ENCODE results near the gene GAB4. TPM values are rescaled to one million over a fixed set of nuclear protein-coding genes. Genes with fewer than 3 reads are reported as not detected.
A peak's percentile ranks its signal among the peaks of the same experiment; 100 is the strongest.
"Not testable (repeated sequence)": the region's sequence is repeated elsewhere in the genome, so short reads cannot be mapped to it uniquely, and the experiment has no call there.

GAB4 gene
- total RNA-seq, 4 donors from 2014 or later, result not detected

DNA sequence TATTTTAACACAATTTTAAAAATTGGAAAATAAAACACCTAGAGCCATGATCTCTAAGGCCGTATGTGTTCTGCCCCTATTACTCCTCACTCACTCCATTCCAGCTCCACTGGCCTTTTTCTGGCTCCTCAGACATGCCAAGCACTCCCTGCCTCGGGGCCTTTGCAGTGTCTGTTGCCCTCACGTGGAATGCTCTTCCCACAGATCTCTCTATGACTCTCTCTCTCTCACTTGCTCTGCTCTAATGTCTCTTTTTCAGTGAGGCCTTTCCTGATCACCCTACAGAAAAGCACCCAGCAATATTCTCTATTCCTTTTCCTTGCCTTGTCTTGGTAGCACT is 6.0 kb upstream of the GAB4 start:
- 64% methylated on average over 3 of the region's 3 CpGs for WGBS
- peaks cover 0 to 39% (median 0%) of the 10 kb centered on the region in 4 donors for H3K27me3 ChIP-seq
- intact Hi-C loops (cut with DNase I); H3K27ac ChIP-seq (replicated peaks in 1 of 4); H3K4me3 ChIP-seq; H3K36me3 ChIP-seq; H3K9me3 ChIP-seq; DNase-seq (ENCODE audit: extremely low spot score); H3K4me1 ChIP-seq: not testable (repeated sequence)

DNA sequence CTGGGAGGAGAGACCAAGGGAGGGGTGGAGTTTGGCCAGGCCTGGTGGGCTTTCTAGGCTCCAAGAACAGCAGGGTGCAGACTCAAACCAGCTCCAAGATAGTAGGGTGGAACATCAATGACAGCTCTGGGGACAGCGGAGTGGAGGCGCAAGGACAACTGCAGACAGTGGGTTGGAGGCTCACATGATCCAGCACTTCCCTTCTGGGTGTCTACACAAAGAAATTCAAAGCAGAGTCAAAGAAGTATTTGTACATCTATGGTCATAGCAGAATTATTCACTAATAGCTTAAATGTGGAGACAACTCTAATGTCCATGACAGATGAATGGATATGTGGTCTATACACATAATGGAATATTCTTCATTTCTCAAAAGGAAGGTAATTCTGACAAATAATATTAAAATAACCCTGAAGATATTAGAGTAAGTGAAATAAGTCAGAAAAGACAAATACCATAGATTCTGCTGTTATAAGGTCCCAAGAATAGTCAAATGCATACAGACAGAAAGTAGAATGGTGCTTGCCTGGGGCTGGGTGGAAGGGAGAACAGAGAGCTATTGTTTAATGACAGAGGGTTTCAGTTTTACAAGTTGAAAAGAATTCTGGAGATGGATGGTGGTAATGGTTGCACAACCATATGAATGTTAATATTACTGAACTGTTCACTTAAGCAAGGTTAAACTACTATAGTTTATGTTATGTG is 5.5 kb upstream of the GAB4 start:
- Histone ChIP-seq H3K4me3 (no peak overlapping the region), H3K27ac (replicated peaks in 1 of 4) (peak overlapping the region in 1 of 4 donors; percentile 7), H3K36me3 (no peaks in the 10 kb centered on the region), H3K4me1 (peaks cover 0 to 5% (median 0%) of the 10 kb centered on the region in 4 donors), H3K27me3 (peaks cover 0 to 44% (median 0%) of the 10 kb centered on the region in 4 donors), H3K9me3 (no peaks in the 10 kb centered on the region)
- no peak for DNase-seq (ENCODE audit: extremely low spot score)
- TF ChIP-seq EP300 (IDR thresholded peaks at IDR 0.05), result no peak
- TF ChIP-seq, protein P1, sequence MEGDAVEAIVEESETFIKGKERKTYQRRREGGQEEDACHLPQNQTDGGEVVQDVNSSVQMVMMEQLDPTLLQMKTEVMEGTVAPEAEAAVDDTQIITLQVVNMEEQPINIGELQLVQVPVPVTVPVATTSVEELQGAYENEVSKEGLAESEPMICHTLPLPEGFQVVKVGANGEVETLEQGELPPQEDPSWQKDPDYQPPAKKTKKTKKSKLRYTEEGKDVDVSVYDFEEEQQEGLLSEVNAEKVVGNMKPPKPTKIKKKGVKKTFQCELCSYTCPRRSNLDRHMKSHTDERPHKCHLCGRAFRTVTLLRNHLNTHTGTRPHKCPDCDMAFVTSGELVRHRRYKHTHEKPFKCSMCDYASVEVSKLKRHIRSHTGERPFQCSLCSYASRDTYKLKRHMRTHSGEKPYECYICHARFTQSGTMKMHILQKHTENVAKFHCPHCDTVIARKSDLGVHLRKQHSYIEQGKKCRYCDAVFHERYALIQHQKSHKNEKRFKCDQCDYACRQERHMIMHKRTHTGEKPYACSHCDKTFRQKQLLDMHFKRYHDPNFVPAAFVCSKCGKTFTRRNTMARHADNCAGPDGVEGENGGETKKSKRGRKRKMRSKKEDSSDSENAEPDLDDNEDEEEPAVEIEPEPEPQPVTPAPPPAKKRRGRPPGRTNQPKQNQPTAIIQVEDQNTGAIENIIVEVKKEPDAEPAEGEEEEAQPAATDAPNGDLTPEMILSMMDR (IDR thresholded peaks at IDR 0.05), result no peak
- no peak for TF ChIP-seq POLR2AphosphoS5 (IDR thresholded peaks at IDR 0.05)
- no peak for TF ChIP-seq POLR2A (IDR thresholded peaks at IDR 0.05; ENCODE audit: low read depth)
- intact Hi-C loops (cut with DNase I), result no loop called here
- 92% methylated on average over 2 of the region's 2 CpGs for WGBS

DNA sequence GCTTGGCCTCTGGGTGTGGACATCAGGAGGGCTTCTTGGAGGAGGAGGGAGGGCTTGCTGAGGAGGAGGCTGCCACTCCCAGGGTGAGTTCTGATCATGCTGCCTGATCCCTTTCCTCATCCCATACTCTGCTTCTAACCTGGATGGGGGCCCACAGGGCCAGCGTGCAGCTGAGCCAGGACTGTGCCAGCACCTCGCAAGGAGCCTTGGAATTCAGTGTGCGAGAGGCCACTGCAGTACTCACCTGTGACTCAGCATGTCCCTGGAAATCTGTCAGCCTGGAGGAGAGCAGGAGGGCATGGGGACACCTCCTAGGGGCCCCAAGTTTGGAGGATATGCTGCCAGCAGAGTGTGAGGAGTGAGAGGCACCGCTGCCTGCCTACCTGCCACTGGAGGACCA is 4.2 kb upstream of the GAB4 start:
- TF ChIP-seq POLR2A (IDR thresholded peaks at IDR 0.05; ENCODE audit: low read depth), result no peak
- no peak for TF ChIP-seq POLR2AphosphoS5 (IDR thresholded peaks at IDR 0.05)
- TF ChIP-seq, protein P1 (IDR thresholded peaks at IDR 0.05), result no peak
- TF ChIP-seq EP300 (IDR thresholded peaks at IDR 0.05), result no peak
- Histone ChIP-seq H3K4me3 (no peak overlapping the region), H3K27ac (replicated peaks in 1 of 4) (no peak overlapping the region), H3K4me1 (peaks cover 0 to 5% (median 0%) of the 10 kb centered on the region in 4 donors), H3K27me3 (peaks cover 0 to 56% (median 1%) of the 10 kb centered on the region in 4 donors), H3K9me3 (no peaks in the 10 kb centered on the region), H3K36me3 (no peaks in the 10 kb centered on the region)
- intact Hi-C loops (cut with DNase I), result no loop called here
- DNase-seq (ENCODE audit: extremely low spot score), result peak; percentile 90
- WGBS, result no CpG with 5 or more reads among the region's 4 CpGs

DNA sequence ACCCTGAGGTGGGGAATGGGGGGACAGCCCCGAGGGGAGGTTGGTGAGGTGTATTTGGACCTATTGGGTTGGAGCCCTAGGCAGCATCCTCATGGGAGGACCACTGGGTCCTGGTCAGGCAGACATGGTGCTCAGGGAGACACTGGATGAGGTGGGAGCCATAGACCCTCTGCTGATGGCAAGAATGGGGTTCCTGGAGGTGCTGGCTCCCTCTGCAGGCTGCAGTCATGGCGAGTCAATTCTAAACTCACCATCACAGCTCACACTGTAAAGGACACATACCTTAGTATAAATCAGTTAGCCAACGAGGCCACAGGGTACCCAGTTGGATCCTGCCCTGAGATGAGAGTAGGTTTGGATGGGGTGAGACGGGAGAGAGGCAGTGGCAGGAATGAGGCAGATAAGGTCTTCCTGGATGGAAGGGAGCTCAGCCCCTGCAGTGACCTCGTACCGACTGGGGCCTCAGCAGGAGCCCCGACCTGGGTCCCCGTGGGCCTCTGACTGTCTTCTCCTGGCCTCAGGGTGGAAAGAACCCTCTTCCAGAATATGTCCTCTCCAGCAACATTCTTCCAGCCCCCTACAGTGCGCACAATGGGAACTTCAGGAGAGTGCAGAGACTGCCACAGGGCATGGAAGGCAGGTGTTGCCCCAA is 1.7 kb upstream of the GAB4 start:
- DNase-seq (ENCODE audit: extremely low spot score), result peak; percentile 87
- intact Hi-C loops (cut with DNase I), result no loop called here
- TF ChIP-seq POLR2A (IDR thresholded peaks at IDR 0.05; ENCODE audit: low read depth) (no peak), EP300 (IDR thresholded peaks at IDR 0.05) (no peak), POLR2AphosphoS5 (IDR thresholded peaks at IDR 0.05) (no peak)
- TF ChIP-seq, protein P1 (IDR thresholded peaks at IDR 0.05), result no peak
- H3K27me3 ChIP-seq, result peaks cover 0 to 62% (median 1%) of the 10 kb centered on the region in 4 donors
- peaks cover 0 to 7% (median 0%) of the 10 kb centered on the region in 4 donors for H3K9me3 ChIP-seq
- H3K27ac ChIP-seq (replicated peaks in 1 of 4), result no peak overlapping the region
- H3K4me1 ChIP-seq, result peaks cover 0 to 5% (median 0%) of the 10 kb centered on the region in 4 donors
- no peak overlapping the region for H3K4me3 ChIP-seq
- H3K36me3 ChIP-seq, result no peaks in the 10 kb centered on the region
- 61% methylated on average over 9 of the region's 9 CpGs for WGBS

DNA sequence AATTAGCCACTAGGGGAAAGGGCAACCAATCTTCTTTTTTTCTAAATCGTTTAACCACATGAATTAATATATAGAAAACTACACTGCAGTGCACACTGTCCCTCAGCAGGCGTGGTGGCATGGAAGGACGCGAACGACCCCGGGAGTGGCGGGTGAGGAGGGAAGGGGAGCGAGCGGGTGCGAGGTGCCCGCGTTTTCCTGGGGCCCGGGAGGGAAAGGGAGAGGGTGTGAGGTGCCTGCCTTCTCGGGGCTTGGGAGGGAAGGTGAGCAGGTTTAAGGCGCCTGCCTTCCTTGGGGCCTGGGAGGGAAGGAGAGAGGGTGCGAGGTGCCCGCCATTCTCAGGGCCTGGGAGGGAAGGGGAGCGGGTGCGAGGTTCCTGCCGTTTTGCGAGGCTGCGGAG is 765 bp downstream of the GAB4 start:
- no peaks in the 10 kb centered on the region for H3K4me1 ChIP-seq
- no peak for DNase-seq (ENCODE audit: extremely low spot score)
- TF ChIP-seq EP300 (IDR thresholded peaks at IDR 0.05), result no peak
- no peak for TF ChIP-seq POLR2A (IDR thresholded peaks at IDR 0.05; ENCODE audit: low read depth)
- TF ChIP-seq, protein P1 (IDR thresholded peaks at IDR 0.05), result no peak
- TF ChIP-seq POLR2AphosphoS5 (IDR thresholded peaks at IDR 0.05), result no peak
- H3K4me3 ChIP-seq, result no peak overlapping the region
- 34% methylated on average over 22 of the region's 22 CpGs for WGBS
- peaks cover 0 to 7% (median 2%) of the 10 kb centered on the region in 4 donors for H3K9me3 ChIP-seq
- intact Hi-C loops (cut with DNase I), result no loop called here
- no peaks in the 10 kb centered on the region for H3K36me3 ChIP-seq
- H3K27me3 ChIP-seq, result peaks cover 0 to 56% (median 1%) of the 10 kb centered on the region in 4 donors
- H3K27ac ChIP-seq (replicated peaks in 1 of 4), result no peak overlapping the region

All from esophagus muscularis mucosa (tissue), 4 donors.